ENCODE measurements around the gene DNHD1. TPM values are rescaled to one million over a fixed set of nuclear protein-coding genes. Genes with fewer than 3 reads are reported as not detected.
A peak's percentile ranks its signal among the peaks of the same experiment; 100 is the strongest.

Gene DNHD1
- total and polyA plus RNA-seq, 2 of the 13 experiments (the other 11 are each of a cell fraction or from before 2014, with no cell fraction given), result 2.7 to 9.3 TPM

- TF ChIP-seq ZBTB44 (CRISPR knock-in tag; IDR thresholded peaks at IDR 0.05), result no peak; the same call in 1 of the 2 replicates
- TF ChIP-seq ZNF816 (CRISPR knock-in tag; IDR thresholded peaks at IDR 0.05; ENCODE audit: borderline replicate concordance), result peak; percentile 86; the same call in 1 of the 2 replicates
- no peak for TF ChIP-seq AHDC1 (CRISPR knock-in tag; IDR thresholded peaks at IDR 0.05; ENCODE audit: borderline replicate concordance)
- TF ChIP-seq ERF (CRISPR knock-in tag; IDR thresholded peaks at IDR 0.05), result 0 out of 2 replicates have a peak, but pooled peaks have one; percentile 31
- peak; percentile 81 for TF ChIP-seq IRF9 (CRISPR knock-in tag; IDR thresholded peaks at IDR 0.05; ENCODE audit: borderline replicate concordance)
- TF ChIP-seq ZFY (CRISPR knock-in tag; IDR thresholded peaks at IDR 0.05), result peak; percentile 95
- TF ChIP-seq ZNF800 (CRISPR knock-in tag; IDR thresholded peaks at IDR 0.05), result peak; percentile 63; the same call in 1 of the 2 replicates
- TF ChIP-seq MATR3 (CRISPR knock-in tag; IDR thresholded peaks at IDR 0.05), result no peak
- no peak for TF ChIP-seq LRRFIP1 (CRISPR knock-in tag; conservative IDR thresholded peaks at IDR 0.05)
- TF ChIP-seq NAIF1 (CRISPR knock-in tag; IDR thresholded peaks at IDR 0.05; ENCODE audit: borderline replicate concordance), result peak; percentile 74; the same call in 1 of the 2 replicates
- no peak for TF ChIP-seq TCF7 (IDR thresholded peaks at IDR 0.05; ENCODE audit: low read depth)
- TF ChIP-seq HNF4G (IDR thresholded peaks at IDR 0.05; ENCODE audit: borderline replicate concordance, low read depth, low read length), result no peak
- TF ChIP-seq HNF4G (CRISPR knock-in tag; IDR thresholded peaks at IDR 0.05; ENCODE audit: borderline replicate concordance, low read depth), result peak; percentile 65; the same call in 1 of the 2 replicates
- TF ChIP-seq ZNF605 (CRISPR knock-in tag; IDR thresholded peaks at IDR 0.05), result peak; percentile 96
- no peak for TF ChIP-seq NBN (conservative IDR thresholded peaks at IDR 0.05)
- peak; percentile 99 for TF ChIP-seq SAP130 (CRISPR knock-in tag; IDR thresholded peaks at IDR 0.05; ENCODE audit: low read depth)
Measured at GRCh38 chr11:6603287-6604080, 106.4 kb downstream of the DNHD1 start, which contains the start of the genes ILK and RRP8 (continued).

Measured in HepG2 (cell line).